RKO (cell line): Measurements from ENCODE around the gene MED12L.

Experiments used
- DNase-seq: peaks from one replicate; pipeline ENCODE4 v3.0.0-alpha.2; 2016; ENCODE audit warnings: low spot score

Gene MED12L

GRCh38 chr3:151182349-151183079 is 97.0 kb downstream of the MED12L start:
- no peak for DNase-seq

- DNase-seq = no peak
Measured at GRCh38 chr3:151183265-151183671, 97.8 kb downstream of the MED12L start.

DNA sequence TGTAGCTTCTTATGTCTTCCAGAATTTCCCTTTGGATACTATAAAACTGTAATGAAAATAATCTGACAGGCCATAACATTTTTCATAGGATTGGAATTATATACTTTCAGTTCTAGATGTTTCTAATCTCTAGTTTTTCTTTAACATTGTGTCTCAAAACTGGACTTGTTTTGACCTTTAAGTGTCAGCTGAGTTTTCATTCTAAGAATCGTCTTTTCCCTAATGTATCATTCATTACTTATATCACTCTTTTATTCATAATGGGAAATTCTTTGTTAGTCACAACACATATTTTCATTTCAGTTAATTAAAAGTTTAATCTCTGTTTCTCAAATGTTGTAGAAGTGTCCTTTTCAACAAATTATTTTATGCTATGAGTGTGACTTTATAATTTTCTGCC is 105.6 kb downstream of the MED12L start:
- no peak for DNase-seq

DNA sequence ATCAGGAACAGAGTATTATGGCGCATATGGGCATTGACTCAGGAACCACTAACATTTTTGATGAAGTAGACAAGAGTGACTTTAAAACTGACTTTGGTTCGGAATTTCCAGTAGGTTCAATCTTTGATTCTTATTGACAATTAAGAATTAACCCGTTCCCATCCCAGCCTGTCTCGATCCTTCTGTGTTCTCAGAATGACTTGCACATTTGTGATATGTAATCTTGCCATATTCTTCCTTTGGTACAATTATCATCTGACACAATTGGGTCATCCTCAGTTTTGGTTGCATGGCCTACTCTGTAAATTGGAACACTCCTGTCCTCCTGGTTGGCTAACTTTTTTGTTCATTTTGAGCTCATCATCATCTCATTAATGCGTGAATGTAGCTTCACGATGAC is 107.1 kb downstream of the MED12L start:
- DNase-seq = no peak

DNA sequence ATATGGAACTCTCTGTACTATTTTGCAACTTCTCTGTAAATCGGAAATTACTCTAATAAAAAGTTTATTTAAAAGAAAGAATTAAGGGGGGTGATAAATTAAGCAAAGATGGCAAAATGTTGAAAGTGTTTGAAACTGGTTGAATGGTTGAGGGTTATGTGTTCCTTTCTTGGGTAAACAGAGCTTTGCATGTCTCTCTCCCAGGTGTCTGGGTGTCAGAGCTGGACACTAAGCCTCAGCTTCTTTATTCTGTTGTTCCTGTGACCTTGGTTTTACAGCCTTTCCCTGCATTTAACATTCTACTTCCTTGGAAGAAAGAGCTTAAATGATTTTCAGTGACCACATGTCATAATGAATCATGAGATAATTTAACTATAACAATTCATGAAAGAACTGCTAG is 110.4 kb downstream of the MED12L start:
- no peak for DNase-seq

- DNase-seq = no peak
Measured at GRCh38 chr3:151196434-151196833, 111.0 kb downstream of the MED12L start.

DNA sequence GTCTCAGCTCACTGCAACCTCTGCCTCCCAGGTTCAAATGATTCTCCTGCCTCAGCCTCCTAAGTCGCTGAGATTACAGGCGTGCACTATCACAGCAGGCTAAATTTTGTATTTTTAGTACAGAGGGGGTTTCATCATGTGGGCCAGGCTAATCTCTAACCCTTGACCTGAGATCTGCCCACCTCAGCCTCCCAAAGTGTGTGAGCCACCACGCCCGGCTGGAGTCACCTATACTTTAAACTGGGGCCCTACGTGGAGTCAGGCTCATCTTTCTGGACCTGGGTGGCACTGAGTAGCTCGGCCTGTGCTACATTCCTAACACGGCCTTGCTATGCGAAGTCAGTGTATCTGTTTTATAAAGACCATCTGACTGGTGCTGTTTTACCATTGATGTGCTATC is 111.8 kb downstream of the MED12L start:
- DNase-seq = no peak

DNA sequence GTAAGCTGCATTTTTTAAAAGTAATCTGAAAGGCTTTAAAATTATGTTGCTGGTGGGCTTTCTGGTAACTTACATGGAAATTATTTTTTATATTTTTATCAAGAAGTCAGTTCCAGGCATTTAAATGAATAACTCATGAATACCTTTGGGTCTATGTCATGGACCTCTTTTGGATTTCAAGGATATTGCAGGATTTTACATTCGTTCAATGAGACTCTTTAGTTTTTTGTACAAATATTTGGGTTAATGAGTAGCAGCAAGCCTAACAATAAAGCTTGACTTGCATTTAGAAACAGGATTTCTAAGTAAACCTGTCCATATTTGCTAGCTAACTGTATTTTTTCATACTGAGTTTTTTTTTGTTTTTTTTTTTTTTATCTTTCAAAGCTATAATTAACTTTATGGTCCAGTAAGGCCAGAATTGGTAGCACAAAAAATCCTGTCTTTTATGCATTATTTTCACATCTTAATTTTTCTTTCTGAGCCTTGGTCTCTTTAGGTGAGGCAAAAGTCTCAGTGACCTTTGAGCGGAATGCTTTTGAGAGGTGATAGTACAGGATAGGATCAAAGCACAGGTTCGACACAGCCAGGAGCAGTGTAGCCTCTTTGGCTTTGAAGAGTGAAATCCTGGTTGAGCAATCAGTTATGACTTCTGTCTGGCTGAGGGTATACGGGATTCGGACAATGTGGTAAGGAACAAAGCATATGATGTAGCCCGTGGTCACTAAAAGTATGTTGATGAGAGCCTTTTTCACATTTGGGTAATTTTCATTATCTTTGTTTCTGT is 112.7 kb downstream of the MED12L start:
- no peak for DNase-seq

GRCh38 chr3:151198849-151199248 is 113.4 kb downstream of the MED12L start:
- DNase-seq = no peak

DNA sequence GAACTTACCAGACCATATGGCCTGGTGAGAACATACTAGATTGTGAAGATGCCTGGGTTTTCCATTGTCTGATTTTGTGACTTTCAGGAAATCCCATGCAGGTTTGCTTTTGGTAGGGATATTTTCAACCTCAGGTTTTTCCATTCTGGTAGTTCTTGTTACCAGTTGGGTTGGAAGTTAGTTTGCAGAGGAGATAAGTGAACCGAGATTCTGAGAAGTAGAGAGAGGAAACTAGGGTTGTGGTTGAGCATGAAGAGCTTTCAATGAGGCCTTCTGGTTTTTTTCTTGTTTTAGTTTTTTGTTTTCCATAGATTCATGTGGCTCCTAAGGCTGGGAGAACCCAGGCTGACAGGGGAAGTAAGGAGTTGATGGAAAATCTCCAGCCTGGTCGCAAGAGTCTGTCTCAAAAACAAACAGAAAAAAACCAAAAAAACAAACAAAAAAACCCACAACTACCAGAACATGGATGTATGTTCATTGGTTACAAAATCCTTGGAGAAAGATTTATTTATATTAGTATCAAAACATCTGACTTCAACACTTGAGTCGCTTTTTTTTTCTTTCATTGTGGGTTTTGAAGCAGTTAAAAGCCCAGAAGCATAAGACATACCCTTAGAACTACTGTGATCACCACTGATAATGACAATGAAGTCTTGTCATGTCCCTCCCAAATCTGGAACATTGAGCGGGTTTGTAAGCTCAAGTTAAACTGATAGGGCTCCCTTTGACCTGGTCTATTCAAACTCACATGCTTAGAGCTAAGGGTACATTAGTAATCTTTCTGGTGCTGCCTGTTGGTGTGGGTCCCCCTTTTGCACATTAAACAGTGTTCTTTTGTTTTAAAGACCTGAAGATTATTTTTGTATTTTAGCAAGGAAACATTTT is 114.3 kb downstream of the MED12L start:
- DNase-seq = no peak

DNA sequence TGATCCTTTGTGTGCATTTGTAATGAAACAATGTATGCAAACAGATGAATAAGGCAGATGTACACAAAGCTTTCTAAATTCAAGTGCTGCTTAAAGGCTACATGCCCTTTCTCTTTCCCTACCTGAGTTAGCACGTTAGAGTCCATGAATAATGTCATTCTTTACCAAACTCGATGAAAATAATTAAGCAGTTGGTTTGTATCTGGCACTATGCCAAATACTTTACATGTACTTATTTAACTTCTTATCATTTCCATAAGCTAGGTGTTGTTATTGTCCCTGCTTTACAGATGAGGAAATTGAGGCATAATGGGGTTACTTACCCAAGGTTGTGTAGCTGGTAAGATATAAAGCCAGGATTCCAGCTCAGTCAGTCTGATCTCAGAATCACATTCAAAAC is 115.1 kb downstream of the MED12L start:
- no peak for DNase-seq

DNA sequence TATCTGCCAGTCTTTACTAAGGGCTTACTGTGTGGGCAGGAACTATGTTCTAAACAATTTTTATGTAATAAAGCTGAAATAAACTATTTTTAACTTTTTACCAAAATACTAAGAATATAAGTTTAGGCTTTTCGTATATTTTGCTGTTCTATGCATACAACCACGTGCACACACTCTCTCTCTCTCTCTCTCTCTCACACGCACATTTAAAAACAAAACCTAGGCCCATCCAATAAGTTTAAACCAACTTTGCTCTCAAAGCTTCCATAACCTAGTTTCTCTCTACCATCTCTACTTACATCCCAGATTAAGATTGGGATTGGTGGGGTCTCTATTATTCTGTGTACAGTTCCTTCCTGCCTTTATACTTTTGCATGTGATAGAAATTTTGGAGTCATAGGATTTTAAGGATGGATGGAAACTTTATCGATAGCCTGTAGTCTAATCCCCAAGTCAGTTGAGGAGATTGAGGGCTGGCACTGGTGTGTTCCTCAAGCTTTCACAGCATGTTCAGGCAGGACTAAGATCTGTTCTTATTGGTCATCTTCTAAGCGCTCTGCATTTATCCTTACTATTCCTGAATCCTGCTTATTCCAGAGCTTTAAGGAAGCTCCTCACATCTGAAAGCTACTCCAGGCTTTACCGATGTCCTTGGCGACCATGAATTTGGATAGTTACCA is 115.7 kb downstream of the MED12L start:
- no peak for DNase-seq

DNA sequence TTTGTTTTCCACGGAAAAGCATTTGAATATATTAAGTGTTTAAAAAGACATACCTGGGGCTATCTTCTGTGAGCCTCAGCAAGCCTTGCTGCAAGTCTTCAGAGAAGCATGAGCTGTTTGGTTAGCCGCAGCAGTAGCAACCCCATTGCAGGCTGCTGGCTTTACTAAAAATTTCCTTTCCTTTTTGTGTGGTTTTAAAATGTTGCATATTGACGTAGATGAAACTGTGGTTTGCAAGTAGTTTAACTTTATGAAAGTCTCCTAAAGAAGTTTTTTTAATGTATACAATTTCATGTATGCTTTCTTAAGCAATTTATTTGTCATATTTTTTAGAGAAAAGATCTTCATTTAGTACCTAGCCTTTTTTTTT is 117.6 kb downstream of the MED12L start, which contains the start of gene GPR171:
GPR171 (minus strand) TSS at position 166 of the 370 bp plus-strand sequence. CDS start 3,830 bp downstream, outside the sequence.
- DNase-seq = no peak

DNA sequence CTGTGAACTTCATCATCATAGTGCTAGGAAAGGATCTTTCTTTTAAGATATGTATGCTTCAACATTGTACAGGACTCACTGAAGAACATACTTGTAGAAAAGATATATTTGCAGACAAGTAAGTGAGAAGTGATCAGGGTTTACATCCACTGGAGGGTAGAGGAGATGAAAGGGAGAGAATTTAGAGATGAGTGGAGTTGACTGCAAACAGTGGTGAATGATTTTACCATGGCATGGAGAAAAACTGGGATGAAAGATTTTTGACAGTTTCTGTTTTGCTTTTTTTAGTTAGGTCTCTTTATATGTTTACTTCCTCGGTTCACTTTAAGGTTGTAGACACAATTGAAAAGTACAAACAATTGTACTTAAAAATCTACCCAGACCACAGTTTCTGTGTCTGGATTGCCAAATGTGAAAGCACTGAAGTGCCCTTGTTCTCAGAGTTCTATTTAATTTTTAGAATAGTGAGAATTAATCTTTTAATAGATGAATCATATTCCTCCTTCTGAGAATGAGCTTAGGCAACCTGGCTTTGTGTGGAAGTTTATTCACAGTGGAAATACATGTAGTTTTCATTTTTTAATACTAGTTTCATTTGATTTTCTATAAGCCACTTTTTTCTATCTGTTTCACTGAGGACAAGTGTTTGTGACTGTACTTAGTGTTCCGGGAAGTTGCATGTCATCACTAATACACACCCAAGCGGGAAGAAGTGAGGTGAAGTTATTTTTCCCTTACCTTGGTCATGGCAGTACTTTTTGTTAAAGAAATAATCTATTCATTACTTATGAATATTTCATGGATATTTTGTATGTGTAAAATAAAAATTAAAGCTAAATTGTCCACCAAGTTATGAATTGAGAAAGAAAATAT is 119.3 kb downstream of the MED12L start:
- no peak for DNase-seq

DNA sequence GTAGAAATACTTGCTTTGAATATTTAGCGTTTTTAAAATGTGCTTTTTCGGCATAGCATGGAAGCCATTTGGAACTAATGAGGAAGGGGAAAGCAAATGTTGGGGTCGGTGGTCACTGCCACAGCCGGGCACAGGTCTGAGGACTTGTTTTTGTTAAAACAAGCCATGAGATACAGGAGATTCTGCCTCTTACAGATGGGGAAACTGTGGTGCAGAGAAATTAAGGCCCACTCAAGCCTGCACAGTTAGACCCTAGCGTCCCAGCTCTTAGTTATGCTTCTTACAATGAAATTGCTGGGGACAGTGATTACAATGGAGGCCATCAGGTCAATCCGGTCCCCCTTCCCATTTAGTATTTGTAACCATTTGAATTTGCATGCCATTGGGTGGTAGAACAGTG is 120.0 kb downstream of the MED12L start:
- no peak for DNase-seq

DNA sequence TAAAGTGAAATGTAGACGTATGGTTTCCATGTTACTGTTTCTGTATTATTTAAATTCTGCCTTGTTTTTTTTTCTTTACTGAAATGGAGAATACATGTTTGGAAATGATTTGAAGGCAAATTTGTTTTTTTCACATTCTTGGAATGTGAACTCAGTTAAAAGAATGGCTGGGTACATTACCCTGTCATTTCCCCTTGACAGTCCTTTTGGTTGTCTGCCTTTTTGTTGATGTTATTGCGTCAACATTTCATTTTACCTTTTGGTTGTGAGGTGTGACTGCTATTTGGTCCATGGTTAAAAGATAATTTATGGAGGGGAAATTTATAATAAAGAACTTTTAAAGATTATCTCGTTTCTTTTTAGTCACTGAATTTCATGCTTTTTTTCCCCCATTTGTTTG is 120.7 kb downstream of the MED12L start:
- DNase-seq = no peak

DNA sequence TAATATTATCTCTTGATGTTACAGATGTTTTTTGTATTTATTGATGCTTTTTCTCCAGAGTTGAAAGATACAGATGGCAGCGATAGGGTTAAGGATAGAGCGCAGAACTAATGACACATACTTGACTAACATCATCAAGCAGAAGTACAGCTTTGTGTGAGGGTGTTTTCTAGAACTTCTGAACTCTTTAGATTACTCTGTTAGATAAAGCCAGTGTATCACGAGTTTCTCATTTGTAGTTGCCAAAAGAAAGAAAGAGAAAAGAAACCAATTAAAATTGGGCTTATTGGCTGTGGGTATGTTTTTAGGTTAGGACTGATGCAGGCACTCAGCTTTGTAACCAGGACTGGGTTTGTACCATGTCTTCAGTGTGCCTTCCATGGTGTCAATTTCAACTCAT is 124.2 kb downstream of the MED12L start:
- no peak for DNase-seq

DNA sequence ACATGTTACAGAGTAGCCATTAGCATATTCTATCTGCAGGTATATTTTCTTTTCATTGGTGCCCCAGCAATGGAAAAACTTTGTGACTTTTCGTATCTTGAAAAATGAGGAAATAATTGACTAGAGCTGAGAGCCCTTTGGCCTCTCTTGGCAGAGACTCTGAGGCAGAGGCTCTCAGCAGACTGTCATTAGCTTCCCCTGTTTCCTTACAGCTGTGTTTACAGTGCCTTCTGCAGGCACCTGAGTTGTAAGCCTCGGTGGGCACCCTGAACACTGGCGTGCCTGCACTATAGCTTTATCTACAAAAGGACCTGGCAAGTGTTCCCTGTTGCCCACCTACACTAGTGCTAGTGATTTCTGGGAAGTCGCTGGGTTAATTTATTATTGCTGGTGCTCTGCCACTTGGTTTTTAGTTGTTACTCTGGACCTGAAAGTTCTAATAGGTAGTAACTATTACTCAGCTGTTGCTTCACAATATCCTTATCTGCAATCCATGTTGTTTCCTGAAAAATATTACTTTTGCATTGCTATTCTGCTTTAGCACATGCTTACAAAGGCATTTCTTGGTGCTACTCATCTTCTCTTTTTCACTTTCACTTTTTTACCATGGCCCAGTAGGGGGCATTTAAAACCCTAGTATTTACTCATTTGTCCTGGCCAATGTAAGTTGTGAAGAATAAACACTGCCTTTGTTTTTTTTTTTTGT is 125.4 kb downstream of the MED12L start:
- no peak for DNase-seq

- DNase-seq = no peak
Measured at GRCh38 chr3:151213151-151213550, 127.7 kb downstream of the MED12L start.

GRCh38 chr3:151213881-151214280 is 128.4 kb downstream of the MED12L start:
- DNase-seq = no peak
